H9 (cell line): ENCODE data around the gene S100A2. TPM values are rescaled to one million over a fixed set of nuclear protein-coding genes. Genes with fewer than 3 reads are reported as not detected.

ENCODE experiments used
- DNase-seq: peaks from one replicate; pipeline ENCODE4 v3.0.0-alpha.2; 2017
- H2AFZ ChIP-seq: one replicate; pipeline ENCODE4 v1.6.1; 2013; ENCODE audit warnings: mild to moderate bottlenecking, low read length, control low read depth, moderate library complexity
- H2AK5ac ChIP-seq: 2 replicates; pipeline ENCODE4 v1.6.1; 2013; ENCODE audit warnings: low read length, control low read depth, mixed read lengths; ENCODE audit not compliant: insufficient read length
- H2BK120ac ChIP-seq: one replicate; pipeline ENCODE4 v1.6.1; 2013; ENCODE audit warnings: low read depth, mild to moderate bottlenecking, low read length, control low read depth, inconsistent platforms; ENCODE audit not compliant: poor library complexity, severe bottlenecking
- H2BK12ac ChIP-seq: 2 replicates; pipeline ENCODE4 v1.6.1; 2013; ENCODE audit warnings: low read length, control low read depth, mixed read lengths, low read depth; ENCODE audit not compliant: insufficient read length
- H2BK15ac ChIP-seq: 2 replicates; pipeline ENCODE4 v1.6.1; 2013; ENCODE audit warnings: low read depth, low read length, control low read depth
- H2BK20ac ChIP-seq: one replicate; pipeline ENCODE4 v1.6.1; 2013; ENCODE audit warnings: low read depth, mild to moderate bottlenecking, low read length, control low read depth, inconsistent platforms; ENCODE audit not compliant: poor library complexity, severe bottlenecking
- H2BK5ac ChIP-seq: 2 replicates; pipeline ENCODE4 v1.6.1; 2013; ENCODE audit warnings: low read length, control low read depth, mixed read lengths; ENCODE audit not compliant: insufficient read length
- H3K14ac ChIP-seq: 2 replicates; pipeline ENCODE4 v1.6.1; 2013; ENCODE audit warnings: low read length, control low read depth; ENCODE audit not compliant: insufficient read depth
- H3K18ac ChIP-seq: 2 replicates; pipeline ENCODE4 v1.6.1; 2013; ENCODE audit warnings: low read depth, mild to moderate bottlenecking, mixed read lengths, low read length, control low read depth; ENCODE audit not compliant: insufficient read length
- H3K23ac ChIP-seq: 2 replicates; pipeline ENCODE4 v1.6.1; 2013; ENCODE audit warnings: low read length, control low read depth, mixed read lengths, low read depth; ENCODE audit not compliant: insufficient read length
- H3K23me2 ChIP-seq: 2 replicates; pipeline ENCODE4 v1.6.1; 2013; ENCODE audit warnings: low read depth, mild to moderate bottlenecking, mixed read lengths, low read length, control low read depth; ENCODE audit not compliant: insufficient read length, poor library complexity, severe bottlenecking
- H3K27ac ChIP-seq: 2 replicates; pipeline ENCODE4 v1.5.1; 2013; ENCODE audit warnings: low read length, control low read depth, mixed read lengths, low read depth; ENCODE audit not compliant: insufficient read length
- H3K27me3 ChIP-seq: 2 replicates; pipeline ENCODE4 v1.6.1; 2013; ENCODE audit warnings: low read length, control low read depth, inconsistent platforms; ENCODE audit not compliant: insufficient read depth
- H3K4ac ChIP-seq: 2 replicates; pipeline ENCODE4 v1.6.1; 2013; ENCODE audit warnings: low read depth, mild to moderate bottlenecking, control low read depth, inconsistent platforms, low read length, moderate library complexity
- H3K4me1 ChIP-seq: 2 replicates; pipeline ENCODE4 v1.6.1; 2013; ENCODE audit warnings: low read length, control low read depth, inconsistent platforms; ENCODE audit not compliant: insufficient read depth
- H3K4me2 ChIP-seq: 2 replicates; pipeline ENCODE4 v1.6.1; 2013; ENCODE audit warnings: low read length, control low read depth, mixed read lengths; ENCODE audit not compliant: insufficient read length, insufficient read depth
- H3K56ac ChIP-seq: 2 replicates; pipeline ENCODE4 v1.6.1; 2013; ENCODE audit warnings: low read depth, mild to moderate bottlenecking, mixed read lengths, low read length, control low read depth; ENCODE audit not compliant: insufficient read length
- H3K79me1 ChIP-seq: 2 replicates; pipeline ENCODE4 v1.6.1; 2013; ENCODE audit warnings: low read depth, mild to moderate bottlenecking, moderate library complexity, low read length, control low read depth, inconsistent platforms; ENCODE audit not compliant: insufficient read depth, poor library complexity, severe bottlenecking
- H3K79me2 ChIP-seq: 2 replicates; pipeline ENCODE4 v1.6.1; 2013; ENCODE audit warnings: low read length, control low read depth, inconsistent platforms; ENCODE audit not compliant: insufficient read depth
- H3K9ac ChIP-seq: 2 replicates; pipeline ENCODE4 v1.6.1; 2013; ENCODE audit warnings: low read length, control low read depth, mixed read lengths; ENCODE audit not compliant: insufficient read length; ENCODE audit errors: extremely low read depth
- H3K9me3 ChIP-seq: one replicate; pipeline ENCODE4 v1.6.1; 2013; ENCODE audit warnings: low read depth, low read length, inconsistent platforms; ENCODE audit not compliant: control insufficient read depth
- H3T11ph ChIP-seq: one replicate; pipeline ENCODE4 v1.6.1; 2013; ENCODE audit warnings: mild to moderate bottlenecking, low read length, control low read depth, inconsistent platforms
- H4K20me1 ChIP-seq: one replicate; pipeline ENCODE4 v1.6.1; 2013; ENCODE audit not compliant: control insufficient read depth, insufficient read length, insufficient read depth
- H4K5ac ChIP-seq: 2 replicates; pipeline ENCODE4 v1.6.1; 2013; ENCODE audit warnings: low read depth, mild to moderate bottlenecking, mixed read lengths, low read length, control low read depth; ENCODE audit not compliant: insufficient read length
- H4K8ac ChIP-seq: replicated peaks from 2 replicates; pipeline ENCODE4 v1.6.1; 2013; ENCODE audit warnings: low read length, control low read depth, mixed read lengths, low read depth; ENCODE audit not compliant: insufficient read length
- H4K91ac ChIP-seq: 2 replicates; pipeline ENCODE4 v1.6.1; 2013; ENCODE audit warnings: low read depth, mild to moderate bottlenecking, moderate library complexity, mixed read lengths, low read length, control low read depth; ENCODE audit not compliant: insufficient read length
- H3K27ac Mint-ChIP-seq, 3 experiments: 2 replicates in 2 of 3; 3 replicates in 1 of 3; pipeline ENCODE4 v1.8.0; 2020 to 2021; ENCODE audit warnings: mixed read lengths in 3 of 3, mild to moderate bottlenecking in 1 of 3, moderate library complexity in 1 of 3
- H3K27me3 Mint-ChIP-seq: 2 replicates; pipeline ENCODE4 v1.8.0; 2021; ENCODE audit warnings: low read depth, mild to moderate bottlenecking, moderate library complexity, mixed read lengths
- H3K36me3 Mint-ChIP-seq, 3 experiments: 2 replicates in 2 of 3; 3 replicates in 1 of 3; pipeline ENCODE4 v1.8.0; 2020 to 2021; ENCODE audit warnings: low read depth in 3 of 3, mixed read lengths in 3 of 3; ENCODE audit not compliant: insufficient read depth in 1 of 3
- H3K4me1 Mint-ChIP-seq, 2 experiments: 2 replicates each; pipeline ENCODE4 v1.8.0; 2020; ENCODE audit warnings: mixed read lengths in 2 of 2
- H3K4me3 Mint-ChIP-seq, 2 experiments: 2 replicates in 1 of 2; 3 replicates in 1 of 2; pipeline ENCODE4 v1.8.0; 2020 to 2021; ENCODE audit warnings: mild to moderate bottlenecking in 2 of 2, mixed read lengths in 2 of 2, moderate library complexity in 1 of 2
- H3K9me3 Mint-ChIP-seq, 2 experiments: 2 replicates in 1 of 2; 3 replicates in 1 of 2; pipeline ENCODE4 v1.8.0; 2020; ENCODE audit warnings: mild to moderate bottlenecking in 2 of 2, mixed read lengths in 2 of 2, moderate library complexity in 1 of 2
- WGBS: extraction: QIAGEN DNeasy Blood & Tissue Kit; methylation state at CpG from one replicate; pipeline ENCODE4 v1.1.7; 2013; ENCODE audit warnings: missing lambda C conversion rate, low lambda C conversion rate, mixed read lengths; ENCODE audit not compliant: insufficient read length; ENCODE audit errors: extremely low coverage; 5-methylcytosine and 5-hydroxymethylcytosine counted together
- total RNA-seq: library from RNA; stranded (reverse); gene quantifications from 2 replicates; pipeline ENCODE4 v1.2.1, GENCODE V29; 2021
- TF ChIP-seq, protein P1 (sequence below): fragments of 200-600 bp; sonication (generic); conservative IDR thresholded peaks from 3 replicates; pipeline ENCODE4 v1.8.0; 2021; ENCODE audit warnings: antibody characterized with exemption, mild to moderate bottlenecking

S100A2 gene
- total RNA-seq, 1 experiment from 2014 or later, result 0.57 TPM

DNA sequence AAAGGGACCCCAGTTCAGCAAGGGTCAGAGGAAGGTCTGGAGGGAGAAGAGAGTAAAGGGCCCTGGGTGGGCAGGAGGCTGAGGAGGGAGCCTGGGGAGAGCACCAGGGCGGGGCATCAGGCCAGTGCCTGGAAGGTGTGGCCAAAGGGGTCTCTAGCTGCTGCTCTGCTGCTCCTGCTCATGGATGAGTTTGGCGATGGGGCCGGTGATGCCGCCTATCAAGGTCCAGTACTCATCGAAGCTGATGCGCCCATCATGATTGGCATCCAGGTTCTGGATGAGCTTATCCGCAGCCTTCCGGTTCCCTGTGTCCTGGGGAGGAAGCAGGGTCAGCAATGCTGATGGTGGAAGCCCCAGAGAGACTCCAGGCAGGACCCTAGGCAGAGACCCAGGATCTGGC lies 41.7 kb upstream of the S100A2 start:
- Histone ChIP-seq H3K4me1 (peaks cover 8% of the 10 kb centered on the region; the same call in 1 of the 2 replicates), H3K9me3 (no peaks in the 10 kb centered on the region), H4K5ac (no peak overlapping the region), H3K79me1 (no peaks in the 10 kb centered on the region), H2BK15ac (no peak overlapping the region), H4K8ac (no peak overlapping the region), H3K4me2 (no peak overlapping the region), H3K27me3 (no peaks in the 10 kb centered on the region), H3K79me2 (no peaks in the 10 kb centered on the region), H3K23me2 (peaks cover 3% of the 10 kb centered on the region), H2BK20ac (no peak overlapping the region), H2AFZ (no peak overlapping the region), H2BK120ac (no peak overlapping the region), H3T11ph (no peak overlapping the region), H2BK12ac (no peak overlapping the region), H3K9ac (no peak overlapping the region), H4K91ac (no peak overlapping the region), H4K20me1 (no peaks in the 10 kb centered on the region), H3K56ac (no peak overlapping the region), H3K23ac (no peak overlapping the region), H2AK5ac (no peak overlapping the region), H3K27ac (no peak overlapping the region), H3K18ac (no peak overlapping the region), H3K4ac (no peak overlapping the region), H3K14ac (no peak overlapping the region), H2BK5ac (no peak overlapping the region)
- Mint-ChIP-seq H3K4me3 (no peak overlapping the region), H3K4me1 (peaks cover 27 to 39% of the 10 kb centered on the region in 2 experiments), H3K36me3 (peaks cover 0 to 6% (median 4%) of the 10 kb centered on the region in 3 experiments; a peak in 3 of 7 replicates), H3K27ac (peak overlapping the region in 1 of 3 experiments; percentile 62; a peak in 1 of 7 replicates), H3K27me3 (peaks cover 2% of the 10 kb centered on the region), H3K9me3 (no peaks in the 10 kb centered on the region)
- no CpG with 5 or more reads among the region's 8 CpGs for WGBS
- DNase-seq, result no peak
- TF ChIP-seq, protein P1, sequence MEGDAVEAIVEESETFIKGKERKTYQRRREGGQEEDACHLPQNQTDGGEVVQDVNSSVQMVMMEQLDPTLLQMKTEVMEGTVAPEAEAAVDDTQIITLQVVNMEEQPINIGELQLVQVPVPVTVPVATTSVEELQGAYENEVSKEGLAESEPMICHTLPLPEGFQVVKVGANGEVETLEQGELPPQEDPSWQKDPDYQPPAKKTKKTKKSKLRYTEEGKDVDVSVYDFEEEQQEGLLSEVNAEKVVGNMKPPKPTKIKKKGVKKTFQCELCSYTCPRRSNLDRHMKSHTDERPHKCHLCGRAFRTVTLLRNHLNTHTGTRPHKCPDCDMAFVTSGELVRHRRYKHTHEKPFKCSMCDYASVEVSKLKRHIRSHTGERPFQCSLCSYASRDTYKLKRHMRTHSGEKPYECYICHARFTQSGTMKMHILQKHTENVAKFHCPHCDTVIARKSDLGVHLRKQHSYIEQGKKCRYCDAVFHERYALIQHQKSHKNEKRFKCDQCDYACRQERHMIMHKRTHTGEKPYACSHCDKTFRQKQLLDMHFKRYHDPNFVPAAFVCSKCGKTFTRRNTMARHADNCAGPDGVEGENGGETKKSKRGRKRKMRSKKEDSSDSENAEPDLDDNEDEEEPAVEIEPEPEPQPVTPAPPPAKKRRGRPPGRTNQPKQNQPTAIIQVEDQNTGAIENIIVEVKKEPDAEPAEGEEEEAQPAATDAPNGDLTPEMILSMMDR, result no peak
